GM23338 (cell line): ENCODE data around the gene LSM5.

ENCODE experiments used
- CREB1 ChIP-seq: fragments of 250-450 bp; sonication (Bioruptor Pico); IDR thresholded peaks from 2 replicates; pipeline ENCODE4 v1.5.0; 2020; ENCODE audit warnings: low read depth, mild to moderate bottlenecking, moderate library complexity
- EZH2 ChIP-seq: fragments of 200-600 bp; sonication (generic); IDR thresholded peaks from one replicate; pipeline ENCODE4 v1.8.0; 2017; ENCODE audit warnings: antibody characterized with exemption, mild to moderate bottlenecking, low read depth; ENCODE audit not compliant: unreplicated experiment
- EZH2phosphoT487 ChIP-seq: fragments of 200-600 bp; sonication (generic); IDR thresholded peaks from one replicate; pipeline ENCODE4 v1.8.1; 2018; ENCODE audit warnings: antibody characterized with exemption; ENCODE audit not compliant: unreplicated experiment
- JUNB ChIP-seq: IDR thresholded peaks from one replicate; pipeline ENCODE4 v1.6.1; 2016; ENCODE audit warnings: antibody characterized with exemption; ENCODE audit not compliant: unreplicated experiment
- NANOG ChIP-seq: IDR thresholded peaks from 2 replicates; pipeline ENCODE4 v1.6.1; 2016; ENCODE audit warnings: antibody characterized with exemption, borderline replicate concordance
- POLR2AphosphoS5 ChIP-seq: IDR thresholded peaks from 2 replicates; pipeline ENCODE4 v1.6.1; 2016; ENCODE audit warnings: antibody characterized with exemption, low read depth
- STAT1 ChIP-seq: IDR thresholded peaks from one replicate; pipeline ENCODE4 v1.6.1; 2016; ENCODE audit warnings: antibody characterized with exemption; ENCODE audit not compliant: unreplicated experiment
- ZNF114 ChIP-seq: fragments of 250-450 bp; sonication (Bioruptor Pico); IDR thresholded peaks from 2 replicates; pipeline ENCODE4 v1.5.0; 2020; ENCODE audit warnings: mild to moderate bottlenecking, moderate library complexity
- ZNF331 ChIP-seq: fragments of 250-450 bp; sonication (Bioruptor Pico); IDR thresholded peaks from 2 replicates; pipeline ENCODE4 v1.5.0; 2020; ENCODE audit warnings: low read depth, mild to moderate bottlenecking, moderate library complexity
- TF ChIP-seq, protein P1 (sequence below), 2 experiments: fragments of 200-600 bp in 1 of 2; sonication (generic) in 1 of 2; conservative IDR thresholded peaks; 2 replicates each; pipeline versions ENCODE4 v1.5.1 to v1.6.1; 2016 to 2017; ENCODE audit warnings: antibody characterized with exemption in 2 of 2, low read depth in 2 of 2, mild to moderate bottlenecking in 2 of 2, moderate library complexity in 1 of 2
- TF ChIP-seq, protein P2 (sequence below): IDR thresholded peaks from one replicate; pipeline ENCODE4 v1.6.1; 2018; ENCODE audit warnings: antibody characterized with exemption; ENCODE audit not compliant: unreplicated experiment
- TF ChIP-seq, protein P3 (sequence below): IDR thresholded peaks from 2 replicates; pipeline ENCODE4 v1.6.1; 2016; ENCODE audit warnings: antibody characterized with exemption
- TF ChIP-seq, protein P4 (sequence below): fragments of 250-450 bp; sonication (Bioruptor Pico); IDR thresholded peaks from 2 replicates; pipeline ENCODE4 v1.5.0; 2020; ENCODE audit warnings: mild to moderate bottlenecking, moderate library complexity

DNA sequence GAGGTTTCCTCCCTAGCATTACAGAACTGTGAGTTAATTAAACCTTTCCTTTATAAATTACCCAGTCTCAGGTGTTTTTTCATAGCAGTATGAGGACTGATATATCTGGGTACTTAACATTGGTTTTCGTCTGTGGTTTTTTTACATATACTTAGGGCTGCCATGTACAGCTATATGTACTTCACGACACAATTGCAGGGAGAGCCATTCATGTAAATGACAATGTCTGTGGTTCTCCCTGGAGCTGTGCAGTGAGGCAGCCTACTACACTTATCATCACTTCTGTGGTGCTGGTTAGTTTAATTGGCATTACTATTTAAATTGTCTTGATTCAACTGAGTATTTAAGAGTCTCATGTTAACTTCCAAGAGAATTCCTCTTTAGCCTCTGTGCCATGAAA is 45.8 kb upstream of the LSM5 start:
- TF ChIP-seq, protein P1, sequence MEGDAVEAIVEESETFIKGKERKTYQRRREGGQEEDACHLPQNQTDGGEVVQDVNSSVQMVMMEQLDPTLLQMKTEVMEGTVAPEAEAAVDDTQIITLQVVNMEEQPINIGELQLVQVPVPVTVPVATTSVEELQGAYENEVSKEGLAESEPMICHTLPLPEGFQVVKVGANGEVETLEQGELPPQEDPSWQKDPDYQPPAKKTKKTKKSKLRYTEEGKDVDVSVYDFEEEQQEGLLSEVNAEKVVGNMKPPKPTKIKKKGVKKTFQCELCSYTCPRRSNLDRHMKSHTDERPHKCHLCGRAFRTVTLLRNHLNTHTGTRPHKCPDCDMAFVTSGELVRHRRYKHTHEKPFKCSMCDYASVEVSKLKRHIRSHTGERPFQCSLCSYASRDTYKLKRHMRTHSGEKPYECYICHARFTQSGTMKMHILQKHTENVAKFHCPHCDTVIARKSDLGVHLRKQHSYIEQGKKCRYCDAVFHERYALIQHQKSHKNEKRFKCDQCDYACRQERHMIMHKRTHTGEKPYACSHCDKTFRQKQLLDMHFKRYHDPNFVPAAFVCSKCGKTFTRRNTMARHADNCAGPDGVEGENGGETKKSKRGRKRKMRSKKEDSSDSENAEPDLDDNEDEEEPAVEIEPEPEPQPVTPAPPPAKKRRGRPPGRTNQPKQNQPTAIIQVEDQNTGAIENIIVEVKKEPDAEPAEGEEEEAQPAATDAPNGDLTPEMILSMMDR (conservative IDR thresholded peaks at IDR 0.05; ENCODE audit: low read depth in 2 of 2): no peak
- TF ChIP-seq ZNF114 (no peak), CREB1 (no peak), POLR2AphosphoS5 (no peak), JUNB (no peak), ZNF331 (CRISPR knock-in tag) (no peak), EZH2phosphoT487 (no peak), EZH2 (no peak), NANOG (no peak), STAT1 (no peak)
- TF ChIP-seq, protein P2, sequence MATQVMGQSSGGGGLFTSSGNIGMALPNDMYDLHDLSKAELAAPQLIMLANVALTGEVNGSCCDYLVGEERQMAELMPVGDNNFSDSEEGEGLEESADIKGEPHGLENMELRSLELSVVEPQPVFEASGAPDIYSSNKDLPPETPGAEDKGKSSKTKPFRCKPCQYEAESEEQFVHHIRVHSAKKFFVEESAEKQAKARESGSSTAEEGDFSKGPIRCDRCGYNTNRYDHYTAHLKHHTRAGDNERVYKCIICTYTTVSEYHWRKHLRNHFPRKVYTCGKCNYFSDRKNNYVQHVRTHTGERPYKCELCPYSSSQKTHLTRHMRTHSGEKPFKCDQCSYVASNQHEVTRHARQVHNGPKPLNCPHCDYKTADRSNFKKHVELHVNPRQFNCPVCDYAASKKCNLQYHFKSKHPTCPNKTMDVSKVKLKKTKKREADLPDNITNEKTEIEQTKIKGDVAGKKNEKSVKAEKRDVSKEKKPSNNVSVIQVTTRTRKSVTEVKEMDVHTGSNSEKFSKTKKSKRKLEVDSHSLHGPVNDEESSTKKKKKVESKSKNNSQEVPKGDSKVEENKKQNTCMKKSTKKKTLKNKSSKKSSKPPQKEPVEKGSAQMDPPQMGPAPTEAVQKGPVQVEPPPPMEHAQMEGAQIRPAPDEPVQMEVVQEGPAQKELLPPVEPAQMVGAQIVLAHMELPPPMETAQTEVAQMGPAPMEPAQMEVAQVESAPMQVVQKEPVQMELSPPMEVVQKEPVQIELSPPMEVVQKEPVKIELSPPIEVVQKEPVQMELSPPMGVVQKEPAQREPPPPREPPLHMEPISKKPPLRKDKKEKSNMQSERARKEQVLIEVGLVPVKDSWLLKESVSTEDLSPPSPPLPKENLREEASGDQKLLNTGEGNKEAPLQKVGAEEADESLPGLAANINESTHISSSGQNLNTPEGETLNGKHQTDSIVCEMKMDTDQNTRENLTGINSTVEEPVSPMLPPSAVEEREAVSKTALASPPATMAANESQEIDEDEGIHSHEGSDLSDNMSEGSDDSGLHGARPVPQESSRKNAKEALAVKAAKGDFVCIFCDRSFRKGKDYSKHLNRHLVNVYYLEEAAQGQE: no peak
- TF ChIP-seq, protein P3, sequence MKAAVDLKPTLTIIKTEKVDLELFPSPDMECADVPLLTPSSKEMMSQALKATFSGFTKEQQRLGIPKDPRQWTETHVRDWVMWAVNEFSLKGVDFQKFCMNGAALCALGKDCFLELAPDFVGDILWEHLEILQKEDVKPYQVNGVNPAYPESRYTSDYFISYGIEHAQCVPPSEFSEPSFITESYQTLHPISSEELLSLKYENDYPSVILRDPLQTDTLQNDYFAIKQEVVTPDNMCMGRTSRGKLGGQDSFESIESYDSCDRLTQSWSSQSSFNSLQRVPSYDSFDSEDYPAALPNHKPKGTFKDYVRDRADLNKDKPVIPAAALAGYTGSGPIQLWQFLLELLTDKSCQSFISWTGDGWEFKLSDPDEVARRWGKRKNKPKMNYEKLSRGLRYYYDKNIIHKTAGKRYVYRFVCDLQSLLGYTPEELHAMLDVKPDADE: no peak
- TF ChIP-seq, protein P4, sequence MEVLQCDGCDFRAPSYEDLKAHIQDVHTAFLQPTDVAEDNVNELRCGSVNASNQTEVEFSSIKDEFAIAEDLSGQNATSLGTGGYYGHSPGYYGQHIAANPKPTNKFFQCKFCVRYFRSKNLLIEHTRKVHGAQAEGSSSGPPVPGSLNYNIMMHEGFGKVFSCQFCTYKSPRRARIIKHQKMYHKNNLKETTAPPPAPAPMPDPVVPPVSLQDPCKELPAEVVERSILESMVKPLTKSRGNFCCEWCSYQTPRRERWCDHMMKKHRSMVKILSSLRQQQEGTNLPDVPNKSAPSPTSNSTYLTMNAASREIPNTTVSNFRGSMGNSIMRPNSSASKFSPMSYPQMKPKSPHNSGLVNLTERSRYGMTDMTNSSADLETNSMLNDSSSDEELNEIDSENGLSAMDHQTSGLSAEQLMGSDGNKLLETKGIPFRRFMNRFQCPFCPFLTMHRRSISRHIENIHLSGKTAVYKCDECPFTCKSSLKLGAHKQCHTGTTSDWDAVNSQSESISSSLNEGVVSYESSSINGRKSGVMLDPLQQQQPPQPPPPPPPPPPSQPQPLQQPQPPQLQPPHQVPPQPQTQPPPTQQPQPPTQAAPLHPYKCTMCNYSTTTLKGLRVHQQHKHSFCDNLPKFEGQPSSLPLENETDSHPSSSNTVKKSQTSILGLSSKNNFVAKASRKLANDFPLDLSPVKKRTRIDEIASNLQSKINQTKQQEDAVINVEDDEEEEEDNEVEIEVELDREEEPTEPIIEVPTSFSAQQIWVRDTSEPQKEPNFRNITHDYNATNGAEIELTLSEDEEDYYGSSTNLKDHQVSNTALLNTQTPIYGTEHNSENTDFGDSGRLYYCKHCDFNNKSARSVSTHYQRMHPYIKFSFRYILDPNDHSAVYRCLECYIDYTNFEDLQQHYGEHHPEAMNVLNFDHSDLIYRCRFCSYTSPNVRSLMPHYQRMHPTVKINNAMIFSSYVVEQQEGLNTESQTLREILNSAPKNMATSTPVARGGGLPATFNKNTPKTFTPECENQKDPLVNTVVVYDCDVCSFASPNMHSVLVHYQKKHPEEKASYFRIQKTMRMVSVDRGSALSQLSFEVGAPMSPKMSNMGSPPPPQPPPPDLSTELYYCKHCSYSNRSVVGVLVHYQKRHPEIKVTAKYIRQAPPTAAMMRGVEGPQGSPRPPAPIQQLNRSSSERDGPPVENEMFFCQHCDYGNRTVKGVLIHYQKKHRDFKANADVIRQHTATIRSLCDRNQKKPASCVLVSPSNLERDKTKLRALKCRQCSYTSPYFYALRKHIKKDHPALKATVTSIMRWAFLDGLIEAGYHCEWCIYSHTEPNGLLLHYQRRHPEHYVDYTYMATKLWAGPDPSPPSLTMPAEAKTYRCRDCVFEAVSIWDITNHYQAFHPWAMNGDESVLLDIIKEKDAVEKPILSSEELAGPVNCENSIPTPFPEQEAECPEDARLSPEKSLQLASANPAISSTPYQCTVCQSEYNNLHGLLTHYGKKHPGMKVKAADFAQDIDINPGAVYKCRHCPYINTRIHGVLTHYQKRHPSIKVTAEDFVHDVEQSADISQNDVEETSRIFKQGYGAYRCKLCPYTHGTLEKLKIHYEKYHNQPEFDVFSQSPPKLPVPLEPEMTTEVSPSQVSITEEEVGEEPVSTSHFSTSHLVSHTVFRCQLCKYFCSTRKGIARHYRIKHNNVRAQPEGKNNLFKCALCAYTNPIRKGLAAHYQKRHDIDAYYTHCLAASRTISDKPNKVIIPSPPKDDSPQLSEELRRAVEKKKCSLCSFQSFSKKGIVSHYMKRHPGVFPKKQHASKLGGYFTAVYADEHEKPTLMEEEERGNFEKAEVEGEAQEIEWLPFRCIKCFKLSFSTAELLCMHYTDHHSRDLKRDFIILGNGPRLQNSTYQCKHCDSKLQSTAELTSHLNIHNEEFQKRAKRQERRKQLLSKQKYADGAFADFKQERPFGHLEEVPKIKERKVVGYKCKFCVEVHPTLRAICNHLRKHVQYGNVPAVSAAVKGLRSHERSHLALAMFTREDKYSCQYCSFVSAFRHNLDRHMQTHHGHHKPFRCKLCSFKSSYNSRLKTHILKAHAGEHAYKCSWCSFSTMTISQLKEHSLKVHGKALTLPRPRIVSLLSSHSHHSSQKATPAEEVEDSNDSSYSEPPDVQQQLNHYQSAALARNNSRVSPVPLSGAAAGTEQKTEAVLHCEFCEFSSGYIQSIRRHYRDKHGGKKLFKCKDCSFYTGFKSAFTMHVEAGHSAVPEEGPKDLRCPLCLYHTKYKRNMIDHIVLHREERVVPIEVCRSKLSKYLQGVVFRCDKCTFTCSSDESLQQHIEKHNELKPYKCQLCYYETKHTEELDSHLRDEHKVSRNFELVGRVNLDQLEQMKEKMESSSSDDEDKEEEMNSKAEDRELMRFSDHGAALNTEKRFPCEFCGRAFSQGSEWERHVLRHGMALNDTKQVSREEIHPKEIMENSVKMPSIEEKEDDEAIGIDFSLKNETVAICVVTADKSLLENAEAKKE (CRISPR knock-in tag): no peak
